Thyroid gland (tissue), 4 donors: ENCODE results near the gene ABTB2. TPM values are rescaled to one million over a fixed set of nuclear protein-coding genes. Genes with fewer than 3 reads are reported as not detected.

Source experiments
- DNase-seq, 2 donors: peaks; one replicate each; pipeline ENCODE4 v3.0.0-alpha.2; 2019
- H3K27ac ChIP-seq, 3 donors: fragments of 200-600 bp; sonication (generic); 1 replicate in 2 of 3; 2 replicates in 1 of 3; pipeline ENCODE4 v1.5.1; 2016 to 2019; ENCODE audit warnings: mild to moderate bottlenecking in 1 of 3, moderate library complexity in 1 of 3
- H3K27me3 ChIP-seq: fragments of 200-600 bp; sonication (generic); one replicate; pipeline ENCODE4 v1.5.1; 2019
- H3K36me3 ChIP-seq, 2 donors: fragments of 200-600 bp; sonication (generic); one replicate each; pipeline ENCODE4 v1.5.1; 2016 to 2019
- H3K4me1 ChIP-seq, 2 donors: fragments of 200-600 bp; sonication (generic); one replicate each; pipeline ENCODE4 v1.5.1; 2017 to 2019
- H3K4me3 ChIP-seq, 3 donors: fragments of 200-600 bp; sonication (generic); replicated peaks in 1 of 3; 1 replicate in 2 of 3; 2 replicates in 1 of 3; pipeline ENCODE4 v1.5.1; 2016; ENCODE audit warnings: mild to moderate bottlenecking in 1 of 3
- H3K9me3 ChIP-seq: fragments of 200-600 bp; sonication (generic); one replicate; pipeline ENCODE4 v1.5.1; 2017
- CTCF ChIP-seq, 6 experiments: fragments of 200-600 bp in 3 of 6; fragments of 450-650 bp in 3 of 6; sonication (generic) in 3 of 6; IDR thresholded peaks; one replicate each; pipeline ENCODE4 v1.5.1; 2016 to 2019; ENCODE audit warnings: antibody characterized with exemption in 6 of 6, mild to moderate bottlenecking in 2 of 6, inconsistent platforms in 1 of 6, moderate library complexity in 1 of 6
- POLR2A ChIP-seq, 2 donors: fragments of 450-650 bp; IDR thresholded peaks; one replicate each; pipeline ENCODE4 v1.6.1; 2017; ENCODE audit warnings: antibody characterized with exemption in 2 of 2, mild to moderate bottlenecking in 2 of 2, moderate library complexity in 1 of 2
- WGBS, 2 donors: methylation state at CpG; one replicate each; pipeline ENCODE4 v1.1.5; 2017; 5-methylcytosine and 5-hydroxymethylcytosine counted together
- intact Hi-C: fragments of 100-400 bp; cut with DNase I; formaldehyde crosslinking; loops from one replicate; pipeline ENCODE4 v1.15.1; 2023
- total RNA-seq, 4 donors: library from RNA; depleted of rRNA; stranded (reverse); fragments of >200 nt; gene quantifications; one replicate each; pipeline ENCODE4 v1.2.3, GENCODE V29; 2016

Gene ABTB2
- total RNA-seq, 4 donors from 2014 or later: 1.2 to 5.0 (median 3.3) TPM

- H3K36me3 ChIP-seq: no peaks in the 10 kb centered on the region
- DNase-seq: peak; percentile 91 to 93
- no peaks in the 10 kb centered on the region for H3K9me3 ChIP-seq
- peak overlapping the region; percentile 15 to 50 (median 49) for H3K27ac ChIP-seq
- WGBS, 2 donors: 23 to 45% methylated on average over 10 to 11 of the region's 11 CpGs
- H3K4me3 ChIP-seq: no peak overlapping the region
- no peaks in the 10 kb centered on the region for H3K27me3 ChIP-seq
- peaks cover 5 to 11% of the 10 kb centered on the region in 2 donors for H3K4me1 ChIP-seq
- intact Hi-C loops: no loop called here
- TF ChIP-seq CTCF (IDR thresholded peaks at IDR 0.05): no peak
- TF ChIP-seq POLR2A (IDR thresholded peaks at IDR 0.05): no peak
These were observed 83.0 kb downstream of the ABTB2 start for GRCh38 chr11:34274712-34275398.

- DNase-seq: no peak
- H3K4me1 ChIP-seq: peaks cover 5 to 11% of the 10 kb centered on the region in 2 donors
- TF ChIP-seq CTCF (IDR thresholded peaks at IDR 0.05) (no peak), POLR2A (IDR thresholded peaks at IDR 0.05) (no peak)
- H3K4me3 ChIP-seq: no peak overlapping the region
- no peak overlapping the region for H3K27ac ChIP-seq
- no peaks in the 10 kb centered on the region for H3K36me3 ChIP-seq
- WGBS, 2 donors: 92 to 93% methylated on average over 5 of the region's 5 CpGs
- intact Hi-C loops: no loop called here
- no peaks in the 10 kb centered on the region for H3K9me3 ChIP-seq
- no peaks in the 10 kb centered on the region for H3K27me3 ChIP-seq
These were observed 84.7 kb downstream of the ABTB2 start for GRCh38 chr11:34273099-34273498.

- H3K4me1 ChIP-seq: peaks cover 12 to 19% of the 10 kb centered on the region in 2 donors
- H3K27me3 ChIP-seq: no peaks in the 10 kb centered on the region
- H3K4me3 ChIP-seq: no peak overlapping the region
- H3K9me3 ChIP-seq: no peaks in the 10 kb centered on the region
- H3K27ac ChIP-seq: no peak overlapping the region
- TF ChIP-seq CTCF (IDR thresholded peaks at IDR 0.05) (no peak), POLR2A (IDR thresholded peaks at IDR 0.05) (no peak)
- H3K36me3 ChIP-seq: no peaks in the 10 kb centered on the region
- no peak for DNase-seq
- intact Hi-C loops: no loop called here
These were observed 86.1 kb downstream of the ABTB2 start for GRCh38 chr11:34271727-34272126.

GRCh38 chr11:34270711-34271110 is 87.1 kb downstream of the ABTB2 start:
- Histone ChIP-seq H3K36me3 (no peaks in the 10 kb centered on the region), H3K27ac (no peak overlapping the region), H3K4me3 (no peak overlapping the region), H3K9me3 (no peaks in the 10 kb centered on the region), H3K27me3 (no peaks in the 10 kb centered on the region), H3K4me1 (peaks cover 22 to 27% of the 10 kb centered on the region in 2 donors)
- intact Hi-C loops: no loop called here
- WGBS, 2 donors: 88 to 97% methylated on average over 5 of the region's 5 CpGs
- no peak for DNase-seq
- no peak for TF ChIP-seq POLR2A (IDR thresholded peaks at IDR 0.05)
- no peak for TF ChIP-seq CTCF (IDR thresholded peaks at IDR 0.05)

GRCh38 chr11:34269694-34270245 is 88.0 kb downstream of the ABTB2 start:
- intact Hi-C loops: no loop called here
- no peaks in the 10 kb centered on the region for H3K27me3 ChIP-seq
- DNase-seq: peak; percentile 33 to 47
- no peaks in the 10 kb centered on the region for H3K36me3 ChIP-seq
- no peaks in the 10 kb centered on the region for H3K9me3 ChIP-seq
- TF ChIP-seq CTCF (IDR thresholded peaks at IDR 0.05): no peak
- 41 to 49% methylated on average over 7 of the region's 7 CpGs for WGBS, 2 donors
- H3K27ac ChIP-seq: no peak overlapping the region
- peaks cover 27 to 28% of the 10 kb centered on the region in 2 donors for H3K4me1 ChIP-seq
- no peak overlapping the region for H3K4me3 ChIP-seq
